ENCODE measurements around the gene BAIAP2L1. TPM values are rescaled to one million over a fixed set of nuclear protein-coding genes. Genes with fewer than 3 reads are reported as not detected.

The BAIAP2L1 gene
- total and polyA plus RNA-seq, 9 of the 15 experiments (the other 6 are each of a cell fraction or from before 2014, with no cell fraction given): 4.2 to 29.8 (median 15.5) TPM

- no peak; the same call in 2 of the 3 replicates for ATAC-seq
- peaks cover 13 to 24% of the 10 kb centered on the region in 2 experiments for H3K27me3 ChIP-seq (ENCODE audit: control insufficient read depth in 2 of 2, insufficient read depth in 2 of 2, low read length in 2 of 2)
- no peaks in the 10 kb centered on the region for H3K9me3 ChIP-seq (replicated peaks; ENCODE audit: control insufficient read depth, insufficient read depth, low read depth, low read length)
- 0 out of 2 replicates have a peak, but pooled peaks cover 7% of the 10 kb centered on the region for H4K20me1 ChIP-seq (replicated peaks; ENCODE audit: control insufficient read depth, insufficient read depth, low read length)
- no peak overlapping the region for H3K4me3 ChIP-seq
- peaks cover 0 to 3% of the 10 kb centered on the region in 2 experiments; a peak in 2 of 5 replicates for H3K4me1 ChIP-seq (replicated peaks in 1 of 2; ENCODE audit: control insufficient read depth in 2 of 2, insufficient read depth in 2 of 2, low read length in 2 of 2)
- no peak for DNase-seq (ENCODE audit: extremely low read depth in 1 of 4, low spot score in 3 of 4)
- H3K36me3 ChIP-seq (ENCODE audit: control insufficient read depth, insufficient read depth, low read length): no peaks in the 10 kb centered on the region
- H3K4me2 ChIP-seq (ENCODE audit: insufficient read depth, low read length): no peak overlapping the region
- FAIRE-seq: no peak
- H3K9ac ChIP-seq (ENCODE audit: insufficient read depth in 1 of 2, low read depth in 2 of 2, low read length in 2 of 2): peak overlapping the region in 1 of 2 experiments; percentile 23; a peak in 1 of 4 replicates
- H3K9me1 ChIP-seq (ENCODE audit: control insufficient read depth, insufficient read depth, low read length): no peaks in the 10 kb centered on the region
- ChIA-PET POLR2A (interaction anchor here (1.0 kb wide), 1 partner anchor 14 kb away, joined by 3 read pairs; no protein-coding TSS in a partner anchor), CTCF (ENCODE audit: low intra/inter-chr PET ratio) (no interaction called here)
- H2AFZ ChIP-seq (ENCODE audit: low read depth, low read length): no peak overlapping the region
- TF ChIP-seq ARHGAP35 (IDR thresholded peaks at IDR 0.05; ENCODE audit: partially characterized antibody) (no peak), ZNF311 (CRISPR knock-in tag; IDR thresholded peaks at IDR 0.05) (no peak), CLOCK (CRISPR knock-in tag; IDR thresholded peaks at IDR 0.05; ENCODE audit: borderline replicate concordance) (no peak), TAL1 (IDR thresholded peaks at IDR 0.05) (no peak), RNF2 (IDR thresholded peaks at IDR 0.05) (no peak), SPI1 (IDR thresholded peaks at IDR 0.05; ENCODE audit: borderline replicate concordance, low read depth, low read length) (no peak)
- whole genome bisulfite sequencing (ENCODE audit: insufficient coverage, low coverage, missing lambda C conversion rate): 46% methylated on average over 28 of the region's 28 CpGs
- intact Hi-C loops (cut with micrococcal nuclease): no loop called here
- no peak overlapping the region for H3K27ac ChIP-seq (ENCODE audit: extremely low read depth, low read depth, low read length)
- in situ Hi-C loops (cut with MboI): no loop called here
- H3K79me2 ChIP-seq (ENCODE audit: control insufficient read depth, insufficient read depth, low read length): no peaks in the 10 kb centered on the region
- no TSS peak for BruUV-seq (replicated peaks)
Measured at GRCh38 chr7:98323597-98324322, 77.1 kb downstream of the BAIAP2L1 start.
